Tibial nerve (tissue), 4 donors: Measurements from ENCODE around the gene BMP5. TPM values are rescaled to one million over a fixed set of nuclear protein-coding genes. Genes with fewer than 3 reads are reported as not detected.

Experiments used
- DNase-seq, 2 donors: peaks; one replicate each; pipeline ENCODE4 v3.0.0-alpha.2; 2019; ENCODE audit warnings: low spot score in 2 of 2
- H3K27ac ChIP-seq, 4 donors: fragments of 200-600 bp; sonication (generic) in 3 of 4; one replicate each; pipeline ENCODE4 v1.5.1; 2017 to 2019; ENCODE audit warnings: mild to moderate bottlenecking in 1 of 4
- H3K27me3 ChIP-seq, 2 donors: fragments of 200-600 bp; sonication (generic) in 1 of 2; one replicate each; pipeline versions ENCODE4 v1.5.1 to v1.6.0; 2017 to 2019
- H3K36me3 ChIP-seq, 3 donors: fragments of 200-600 bp; sonication (generic); one replicate each; pipeline ENCODE4 v1.5.1; 2018 to 2019
- H3K4me1 ChIP-seq, 4 donors: fragments of 200-600 bp; sonication (generic) in 3 of 4; one replicate each; pipeline ENCODE4 v1.5.1; 2017 to 2019
- H3K4me3 ChIP-seq, 4 donors: fragments of 200-600 bp; sonication (generic) in 3 of 4; one replicate each; pipeline ENCODE4 v1.5.1; 2017 to 2019; ENCODE audit warnings: mild to moderate bottlenecking in 1 of 4, moderate library complexity in 1 of 4
- H3K9me3 ChIP-seq, 4 donors: fragments of 200-600 bp; sonication (generic) in 3 of 4; one replicate each; pipeline ENCODE4 v1.5.1; 2017 to 2019
- EP300 ChIP-seq, 2 donors: sonication (generic); formaldehyde crosslinking; IDR thresholded peaks; one replicate each; pipeline ENCODE4 v1.6.1; 2017; ENCODE audit warnings: antibody characterized with exemption in 2 of 2, mild to moderate bottlenecking in 1 of 2
- POLR2A ChIP-seq, 2 donors: fragments of 450-650 bp; IDR thresholded peaks; one replicate each; pipeline ENCODE4 v1.6.1; 2017; ENCODE audit warnings: antibody characterized with exemption in 2 of 2, mild to moderate bottlenecking in 2 of 2, moderate library complexity in 2 of 2
- WGBS, 2 donors: methylation state at CpG; one replicate each; pipeline ENCODE4 v1.1.5; 2018; 5-methylcytosine and 5-hydroxymethylcytosine counted together
- total RNA-seq, 4 donors: library from RNA; depleted of rRNA; stranded (reverse); fragments of >200 nt; gene quantifications; one replicate each; pipeline ENCODE4 v1.1.0, GENCODE V29; 2016
- TF ChIP-seq, protein P1 (sequence below), 5 experiments: fragments of 200-600 bp in 3 of 5; fragments of 450-650 bp in 2 of 5; sonication (generic) in 3 of 5; IDR thresholded peaks; one replicate each; pipeline ENCODE4 v1.5.1; 2016 to 2019; ENCODE audit warnings: antibody characterized with exemption in 5 of 5, mild to moderate bottlenecking in 3 of 5, moderate library complexity in 2 of 5

BMP5 gene
- total RNA-seq, 4 donors from 2014 or later, result 0.44 to 1.5 (median 1.1) TPM

DNA sequence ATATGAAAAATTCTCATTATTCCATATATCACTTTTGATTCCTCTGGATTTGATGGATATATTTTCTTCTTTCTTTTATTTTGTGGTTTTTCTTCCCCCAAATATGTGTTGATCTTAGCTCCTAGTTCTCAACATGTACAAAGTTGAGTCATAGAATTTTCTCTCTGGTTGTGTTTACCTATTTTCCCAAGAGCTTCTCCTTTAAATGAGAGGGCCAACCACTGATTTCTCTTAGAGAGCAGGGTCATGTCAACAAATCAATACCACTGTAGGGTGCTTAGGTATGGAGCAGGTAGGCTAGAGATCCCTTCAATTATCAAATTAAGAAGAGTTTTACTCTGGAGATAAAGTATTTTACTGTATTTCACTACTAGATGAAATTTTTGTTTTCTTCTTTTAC is 145.7 kb downstream of the BMP5 start:
- H3K27me3 ChIP-seq, result no peaks in the 10 kb centered on the region
- H3K9me3 ChIP-seq, result no peaks in the 10 kb centered on the region
- no peak overlapping the region for H3K4me3 ChIP-seq
- DNase-seq, result no peak
- no peaks in the 10 kb centered on the region for H3K36me3 ChIP-seq
- TF ChIP-seq, protein P1, sequence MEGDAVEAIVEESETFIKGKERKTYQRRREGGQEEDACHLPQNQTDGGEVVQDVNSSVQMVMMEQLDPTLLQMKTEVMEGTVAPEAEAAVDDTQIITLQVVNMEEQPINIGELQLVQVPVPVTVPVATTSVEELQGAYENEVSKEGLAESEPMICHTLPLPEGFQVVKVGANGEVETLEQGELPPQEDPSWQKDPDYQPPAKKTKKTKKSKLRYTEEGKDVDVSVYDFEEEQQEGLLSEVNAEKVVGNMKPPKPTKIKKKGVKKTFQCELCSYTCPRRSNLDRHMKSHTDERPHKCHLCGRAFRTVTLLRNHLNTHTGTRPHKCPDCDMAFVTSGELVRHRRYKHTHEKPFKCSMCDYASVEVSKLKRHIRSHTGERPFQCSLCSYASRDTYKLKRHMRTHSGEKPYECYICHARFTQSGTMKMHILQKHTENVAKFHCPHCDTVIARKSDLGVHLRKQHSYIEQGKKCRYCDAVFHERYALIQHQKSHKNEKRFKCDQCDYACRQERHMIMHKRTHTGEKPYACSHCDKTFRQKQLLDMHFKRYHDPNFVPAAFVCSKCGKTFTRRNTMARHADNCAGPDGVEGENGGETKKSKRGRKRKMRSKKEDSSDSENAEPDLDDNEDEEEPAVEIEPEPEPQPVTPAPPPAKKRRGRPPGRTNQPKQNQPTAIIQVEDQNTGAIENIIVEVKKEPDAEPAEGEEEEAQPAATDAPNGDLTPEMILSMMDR (IDR thresholded peaks at IDR 0.05), result no peak
- TF ChIP-seq EP300 (IDR thresholded peaks at IDR 0.05) (no peak), POLR2A (IDR thresholded peaks at IDR 0.05) (no peak)
- no peak overlapping the region for H3K27ac ChIP-seq
- no peaks in the 10 kb centered on the region for H3K4me1 ChIP-seq

DNA sequence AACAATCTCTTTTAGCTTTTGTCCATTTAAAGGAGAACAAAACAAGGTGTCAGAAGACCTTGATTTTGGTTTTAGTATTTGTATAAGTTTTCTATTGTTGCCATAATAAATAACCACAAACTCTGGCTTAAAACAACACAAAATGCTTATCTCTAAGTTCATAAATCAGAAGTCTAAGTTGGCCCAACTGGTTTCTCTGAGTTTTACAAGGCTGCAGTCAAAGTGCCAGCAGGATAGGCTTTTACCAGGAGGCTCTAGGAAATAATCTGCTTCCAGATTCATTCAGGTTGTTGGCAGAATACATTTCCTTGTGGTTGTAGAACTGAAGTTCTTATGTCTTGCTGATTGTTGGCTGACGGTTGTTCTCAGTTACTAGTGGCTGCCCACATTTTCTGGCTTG is 149.2 kb downstream of the BMP5 start:
- H3K4me3 ChIP-seq, result no peak overlapping the region
- TF ChIP-seq, protein P1 (IDR thresholded peaks at IDR 0.05), result no peak
- TF ChIP-seq POLR2A (IDR thresholded peaks at IDR 0.05) (no peak), EP300 (IDR thresholded peaks at IDR 0.05) (no peak)
- H3K27me3 ChIP-seq, result no peaks in the 10 kb centered on the region
- 55 to 57% methylated on average over 1 of the region's 1 CpG for WGBS, 2 donors
- H3K36me3 ChIP-seq, result no peaks in the 10 kb centered on the region
- no peaks in the 10 kb centered on the region for H3K9me3 ChIP-seq
- no peak overlapping the region for H3K27ac ChIP-seq
- H3K4me1 ChIP-seq, result no peaks in the 10 kb centered on the region
- no peak for DNase-seq

DNA sequence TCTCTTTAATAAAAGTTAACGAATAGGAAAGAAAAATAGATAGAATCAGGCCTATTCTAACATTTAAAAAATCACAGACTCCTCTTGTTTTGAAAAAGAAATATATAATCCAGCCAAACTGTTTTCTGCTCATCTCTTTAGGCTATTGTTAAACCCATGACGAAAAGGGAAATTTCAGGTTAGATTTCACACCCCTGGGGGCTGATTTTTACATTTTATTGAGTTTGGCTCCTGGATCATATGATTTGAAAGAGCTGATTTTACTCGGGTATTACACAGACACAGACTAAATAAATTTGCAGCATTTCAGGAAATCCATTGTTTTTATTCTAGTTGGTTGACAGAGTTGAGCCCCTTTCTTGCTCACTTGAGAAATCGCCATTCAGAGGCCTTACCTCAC is 160.6 kb downstream of the BMP5 start:
- Histone ChIP-seq H3K27me3 (no peaks in the 10 kb centered on the region), H3K4me1 (peaks cover 0 to 10% (median 0%) of the 10 kb centered on the region in 4 donors), H3K27ac (no peak overlapping the region), H3K36me3 (no peaks in the 10 kb centered on the region), H3K4me3 (no peak overlapping the region), H3K9me3 (no peaks in the 10 kb centered on the region)
- WGBS, 2 donors, result 66 to 70% methylated on average over 4 of the region's 4 CpGs
- no peak for TF ChIP-seq POLR2A (IDR thresholded peaks at IDR 0.05)
- TF ChIP-seq EP300 (IDR thresholded peaks at IDR 0.05), result no peak
- TF ChIP-seq, protein P1 (IDR thresholded peaks at IDR 0.05), result no peak
- DNase-seq, result no peak

DNA sequence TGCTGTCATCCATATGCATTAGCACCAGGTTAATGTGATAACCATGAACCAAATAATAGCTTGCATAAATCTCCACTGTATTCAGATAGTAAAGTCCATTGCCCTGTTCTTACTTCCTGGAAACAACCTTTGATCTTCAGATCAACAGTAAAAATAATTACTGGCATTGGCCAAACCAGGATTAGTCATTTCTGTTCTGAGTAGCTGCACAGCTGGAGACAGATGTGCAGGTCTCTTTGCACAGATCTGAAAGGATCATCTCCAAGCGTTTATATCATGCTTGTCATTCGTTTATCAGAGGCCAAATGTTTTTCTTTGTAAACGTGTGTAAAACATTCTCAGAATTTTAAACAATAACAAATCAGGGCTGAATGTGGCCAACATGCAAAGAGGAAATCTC is 162.0 kb downstream of the BMP5 start:
- Histone ChIP-seq H3K36me3 (no peaks in the 10 kb centered on the region), H3K9me3 (no peaks in the 10 kb centered on the region), H3K4me3 (no peak overlapping the region), H3K27ac (no peak overlapping the region), H3K27me3 (no peaks in the 10 kb centered on the region), H3K4me1 (peaks cover 0 to 10% (median 0%) of the 10 kb centered on the region in 4 donors)
- TF ChIP-seq, protein P1 (IDR thresholded peaks at IDR 0.05), result no peak
- TF ChIP-seq POLR2A (IDR thresholded peaks at IDR 0.05), result no peak
- TF ChIP-seq EP300 (IDR thresholded peaks at IDR 0.05), result no peak
- DNase-seq, result no peak
- WGBS, 2 donors, result 27 to 40% methylated on average over 3 of the region's 3 CpGs

DNA sequence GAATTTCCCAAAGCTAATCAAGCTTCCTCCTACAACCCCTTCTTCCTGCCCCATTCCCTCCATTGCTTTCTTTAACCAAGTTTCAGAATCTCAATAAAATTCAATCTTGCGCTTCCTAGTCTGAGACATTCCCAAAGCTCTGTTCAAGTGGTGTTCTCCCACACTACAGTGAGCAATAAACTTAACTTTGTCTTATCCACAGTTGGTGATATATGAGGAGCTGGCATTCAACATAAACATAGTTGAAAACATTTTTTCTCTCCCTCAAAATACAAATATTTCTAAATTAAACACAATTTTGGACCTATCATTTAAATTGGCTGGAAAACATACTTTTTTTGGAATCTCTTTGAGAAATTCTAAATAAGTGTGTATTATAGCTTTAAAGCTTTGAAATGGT is 166.7 kb downstream of the BMP5 start:
- no peak overlapping the region for H3K4me3 ChIP-seq
- no peaks in the 10 kb centered on the region for H3K27me3 ChIP-seq
- DNase-seq, result no peak
- H3K36me3 ChIP-seq, result no peaks in the 10 kb centered on the region
- 92 to 100% methylated on average over 1 of the region's 1 CpG for WGBS, 2 donors
- no peaks in the 10 kb centered on the region for H3K9me3 ChIP-seq
- no peak for TF ChIP-seq POLR2A (IDR thresholded peaks at IDR 0.05)
- no peak for TF ChIP-seq EP300 (IDR thresholded peaks at IDR 0.05)
- TF ChIP-seq, protein P1 (IDR thresholded peaks at IDR 0.05), result no peak
- no peak overlapping the region for H3K27ac ChIP-seq
- H3K4me1 ChIP-seq, result peaks cover 0 to 6% (median 0%) of the 10 kb centered on the region in 4 donors
